Stimulated activated CD8-positive, alpha-beta memory T cell treated with anti-CD3 and anti-CD28 coated beads, Interleukin-2, amount 100 ng/mL, for 48 hours (primary cell): ENCODE results near the gene ASB1.

ENCODE experiments used
- DNase-seq, 2 donors: peaks; one replicate each; pipeline ENCODE4 v3.0.0-alpha.2; 2020; ENCODE audit warnings: low read depth in 2 of 2

ASB1 gene

GRCh38 chr2:238494573-238494961 is 67.8 kb downstream of the ASB1 start:
- no peak for DNase-seq

GRCh38 chr2:238495422-238495821 is 68.7 kb downstream of the ASB1 start:
- DNase-seq, result no peak

DNA sequence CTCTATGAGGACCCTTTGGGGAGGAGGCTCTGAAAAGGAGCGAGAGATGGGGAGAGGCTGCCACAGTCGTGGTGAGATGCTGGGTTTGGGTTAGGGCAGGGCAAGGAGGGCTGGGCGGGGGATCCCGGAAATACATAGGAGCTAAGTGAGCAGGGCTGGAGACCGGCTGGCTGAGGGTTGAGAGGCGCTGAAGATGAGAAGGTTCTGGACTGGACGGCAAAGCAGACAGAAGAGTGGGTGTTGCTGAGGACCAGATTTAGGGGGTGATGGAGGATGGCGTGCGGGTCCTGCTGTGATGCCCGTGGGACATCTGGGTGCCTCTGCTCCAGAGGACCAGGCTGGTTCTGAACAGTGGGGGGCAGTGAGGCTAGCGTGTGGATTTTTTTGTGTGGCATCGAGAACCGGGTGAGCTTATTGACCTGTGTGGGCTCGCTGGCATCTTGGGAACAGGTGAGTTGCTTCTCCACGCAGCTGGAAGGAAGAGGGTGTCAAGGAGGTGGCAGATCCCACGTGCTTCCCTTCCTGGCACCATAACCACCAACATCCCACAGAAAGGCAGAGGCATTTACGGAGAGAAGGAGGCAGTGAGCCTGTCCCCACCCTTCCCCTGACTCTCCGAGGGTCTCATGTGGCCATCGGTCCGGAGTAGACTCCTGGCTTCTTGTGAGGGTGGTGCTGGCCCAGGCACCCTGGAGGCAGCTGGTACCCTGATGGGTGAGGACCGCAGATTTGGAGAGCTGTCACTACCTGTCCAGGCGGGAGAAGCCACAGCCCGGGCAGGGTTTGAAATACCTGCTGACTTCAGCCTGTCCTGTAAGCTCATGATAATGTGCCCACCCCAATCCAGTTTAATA is 70.3 kb downstream of the ASB1 start:
- no peak for DNase-seq

DNA sequence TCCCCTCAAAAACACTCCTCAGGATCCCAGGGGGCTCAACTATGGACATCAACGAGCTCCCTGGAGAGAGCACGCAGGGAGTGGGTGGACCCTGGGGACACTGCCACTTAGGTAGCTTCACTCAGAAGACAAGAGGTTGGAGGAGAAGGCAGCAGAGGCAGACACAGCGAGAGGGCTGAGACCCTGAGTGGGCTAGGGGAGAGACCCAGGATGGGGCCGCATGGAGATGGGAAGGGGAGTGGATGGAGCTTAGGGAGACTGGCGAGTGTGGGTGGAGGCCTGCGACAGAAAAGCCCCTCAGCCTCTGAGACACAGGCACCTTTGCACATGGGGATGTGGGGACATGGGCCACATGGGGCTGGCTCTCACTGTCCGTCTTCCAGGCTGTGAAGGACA is 70.9 kb downstream of the ASB1 start:
- no peak for DNase-seq

GRCh38 chr2:238498188-238498587 is 71.5 kb downstream of the ASB1 start:
- no peak for DNase-seq

- DNase-seq, result no peak
These were observed 72.1 kb downstream of the ASB1 start for GRCh38 chr2:238498691-238499295.

DNA sequence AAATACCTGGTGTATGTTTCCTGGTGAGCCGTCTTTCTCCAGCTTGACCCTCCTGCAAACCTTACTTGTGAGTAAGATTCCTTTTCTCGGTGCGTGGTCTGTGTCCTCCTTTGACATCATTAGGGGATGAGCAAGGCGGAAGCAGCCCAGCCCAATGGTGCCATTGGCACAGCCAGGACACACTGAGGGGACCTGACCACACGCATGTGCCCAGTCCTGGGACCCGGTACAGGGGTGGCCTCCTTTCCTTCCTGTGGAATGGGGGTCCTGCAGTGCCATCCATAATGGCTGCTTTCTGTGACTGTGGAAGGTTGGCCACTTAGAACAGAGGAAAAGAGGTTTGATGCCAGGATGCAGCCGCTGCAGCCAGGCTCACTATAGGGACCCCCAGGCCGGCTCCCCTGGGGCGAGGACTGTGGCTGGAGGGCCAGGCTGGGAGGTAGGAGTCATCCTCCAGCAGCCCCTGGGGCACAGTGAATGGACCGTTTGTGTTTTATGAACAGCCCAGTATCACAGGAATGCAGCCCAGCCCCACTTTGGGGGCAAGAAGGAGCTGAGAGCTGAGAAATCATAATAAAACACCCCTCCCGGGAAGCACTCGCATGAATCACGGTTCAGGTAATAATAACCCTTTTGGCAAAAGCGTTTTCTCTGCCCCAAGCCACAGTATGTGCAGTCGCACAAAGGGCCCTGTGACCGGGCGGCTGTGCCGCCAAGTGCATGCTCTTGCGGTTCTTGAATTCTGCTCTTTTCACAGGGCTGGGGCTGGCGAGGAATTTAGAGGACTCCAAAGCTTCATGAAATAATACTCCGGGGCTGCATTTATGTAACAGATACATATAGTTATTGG is 73.2 kb downstream of the ASB1 start:
- no peak for DNase-seq

DNA sequence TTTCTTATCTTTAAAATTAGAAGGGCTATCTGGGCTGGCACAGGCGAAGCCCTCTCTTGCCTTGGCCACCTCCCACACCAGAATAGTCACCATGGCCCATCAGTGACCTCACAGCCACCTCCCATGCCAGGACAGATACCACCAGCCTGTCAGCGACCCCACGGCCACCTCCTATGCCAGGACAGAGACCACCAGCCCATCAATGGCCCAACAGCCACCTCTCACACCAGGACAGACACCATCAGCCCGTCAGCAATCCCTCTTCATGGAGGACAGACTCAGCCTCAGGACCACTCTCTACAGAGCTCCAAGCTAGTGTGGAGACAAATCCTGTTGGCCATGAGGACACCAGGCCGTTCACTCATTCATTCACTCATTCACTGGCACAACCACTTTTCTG is 74.6 kb downstream of the ASB1 start:
- DNase-seq, result no peak
